Activated CD8-positive, alpha-beta T cell treated with anti-CD3 and anti-CD28 coated beads for 36 hours (primary cell): ENCODE results near the gene HLA-DRA. TPM values are rescaled to one million over a fixed set of nuclear protein-coding genes. Genes with fewer than 3 reads are reported as not detected.

ENCODE experiments used
- ATAC-seq: fragments of 200-7000 bp; cut with Tn5 transposase; one replicate; pipeline ENCODE4 v1.10.0; 2021; ENCODE audit warnings: mild to moderate bottlenecking, moderate library complexity
- CTCF ChIA-PET: fragments of 350-600 bp; sonication (Branson Sonifier 250); formaldehyde crosslinking; loops from one replicate; lab custom pipeline; 2021; ENCODE audit warnings: antibody characterized with exemption; lab: Charles Lee
- POLR2A ChIA-PET: fragments of 350-600 bp; sonication (Branson Sonifier 250); formaldehyde crosslinking; loops from one replicate; lab custom pipeline; 2021; ENCODE audit warnings: antibody characterized with exemption; lab: Charles Lee
- DNase-seq: peaks from one replicate; pipeline ENCODE4 v3.0.0-alpha.2; 2020
- H3K27ac Mint-ChIP-seq: one replicate; pipeline ENCODE4 v1.8.0; 2021; ENCODE audit warnings: mild to moderate bottlenecking, mixed read lengths
- H3K27me3 Mint-ChIP-seq: one replicate; pipeline ENCODE4 v1.8.0; 2021; ENCODE audit warnings: mixed read lengths
- H3K36me3 Mint-ChIP-seq: one replicate; pipeline ENCODE4 v1.8.0; 2021; ENCODE audit warnings: low read depth, mixed read lengths
- H3K4me1 Mint-ChIP-seq: one replicate; pipeline ENCODE4 v1.8.0; 2021; ENCODE audit warnings: low read depth, mixed read lengths
- H3K4me3 Mint-ChIP-seq: one replicate; pipeline ENCODE4 v1.8.0; 2021; ENCODE audit warnings: mild to moderate bottlenecking, moderate library complexity, mixed read lengths
- H3K9me3 Mint-ChIP-seq: one replicate; pipeline ENCODE4 v1.8.0; 2021; ENCODE audit warnings: mixed read lengths
- intact Hi-C: fragments of 100-400 bp; cut with micrococcal nuclease; formaldehyde crosslinking; loops from one replicate; pipeline ENCODE4 v1.10.0; 2022
- total RNA-seq, 2 experiments: library from RNA; stranded (reverse); gene quantifications; one replicate each; pipeline ENCODE4 v1.2.3, GENCODE V29; 2021
- TF ChIP-seq, protein P1 (sequence below): fragments of 200-600 bp; IDR thresholded peaks from one replicate; pipeline ENCODE4 v1.8.0; 2022; ENCODE audit warnings: antibody characterized with exemption, mild to moderate bottlenecking

Gene HLA-DRA
- total RNA-seq, 2 experiments from 2014 or later = 8.6 to 9.2 TPM

- Mint-ChIP-seq H3K27ac (no peak overlapping the region), H3K9me3 (no peaks in the 10 kb centered on the region), H3K4me3 (no peak overlapping the region), H3K27me3 (peaks cover 8% of the 10 kb centered on the region), H3K4me1 (no peaks in the 10 kb centered on the region), H3K36me3 (no peaks in the 10 kb centered on the region)
- ChIA-PET CTCF (interaction anchor here (1.0 to 4.0 kb wide), 3 partner anchors 12 to 590 kb away, joined by 3 to 34 read pairs (median 4); no protein-coding TSS in a partner anchor), POLR2A (interaction anchor here (0.9 kb wide), 1 partner anchor 305 kb away, joined by 3 read pairs; no protein-coding TSS in a partner anchor)
- TF ChIP-seq, protein P1, sequence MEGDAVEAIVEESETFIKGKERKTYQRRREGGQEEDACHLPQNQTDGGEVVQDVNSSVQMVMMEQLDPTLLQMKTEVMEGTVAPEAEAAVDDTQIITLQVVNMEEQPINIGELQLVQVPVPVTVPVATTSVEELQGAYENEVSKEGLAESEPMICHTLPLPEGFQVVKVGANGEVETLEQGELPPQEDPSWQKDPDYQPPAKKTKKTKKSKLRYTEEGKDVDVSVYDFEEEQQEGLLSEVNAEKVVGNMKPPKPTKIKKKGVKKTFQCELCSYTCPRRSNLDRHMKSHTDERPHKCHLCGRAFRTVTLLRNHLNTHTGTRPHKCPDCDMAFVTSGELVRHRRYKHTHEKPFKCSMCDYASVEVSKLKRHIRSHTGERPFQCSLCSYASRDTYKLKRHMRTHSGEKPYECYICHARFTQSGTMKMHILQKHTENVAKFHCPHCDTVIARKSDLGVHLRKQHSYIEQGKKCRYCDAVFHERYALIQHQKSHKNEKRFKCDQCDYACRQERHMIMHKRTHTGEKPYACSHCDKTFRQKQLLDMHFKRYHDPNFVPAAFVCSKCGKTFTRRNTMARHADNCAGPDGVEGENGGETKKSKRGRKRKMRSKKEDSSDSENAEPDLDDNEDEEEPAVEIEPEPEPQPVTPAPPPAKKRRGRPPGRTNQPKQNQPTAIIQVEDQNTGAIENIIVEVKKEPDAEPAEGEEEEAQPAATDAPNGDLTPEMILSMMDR = no peak
- ATAC-seq (no peak), DNase-seq (no peak)
- intact Hi-C loops = no loop called here
Measured at GRCh38 chr6:32426338-32426737, 13.3 kb upstream of the HLA-DRA start.

- H3K36me3 Mint-ChIP-seq = no peaks in the 10 kb centered on the region
- H3K27ac Mint-ChIP-seq = no peak overlapping the region
- ATAC-seq (no peak), DNase-seq (no peak)
- peaks cover 6% of the 10 kb centered on the region for H3K27me3 Mint-ChIP-seq
- intact Hi-C loops = no loop called here
- ChIA-PET POLR2A (no interaction called here), CTCF (interaction anchor here (4.0 kb wide), 1 partner anchor 13 kb away, joined by 34 read pairs; no protein-coding TSS in a partner anchor)
- TF ChIP-seq, protein P1 = no peak
- no peaks in the 10 kb centered on the region for H3K4me1 Mint-ChIP-seq
- no peak overlapping the region for H3K4me3 Mint-ChIP-seq
- H3K9me3 Mint-ChIP-seq = no peaks in the 10 kb centered on the region
Measured at GRCh38 chr6:32427218-32427617, 12.5 kb upstream of the HLA-DRA start.

- H3K9me3 Mint-ChIP-seq = no peaks in the 10 kb centered on the region
- no peak for ATAC-seq
- CTCF ChIA-PET = interaction anchor here (1.1 kb wide), 1 partner anchor 264 kb away, joined by 3 read pairs; no protein-coding TSS in a partner anchor
Measured at GRCh38 chr6:32427934-32428474, 11.7 kb upstream of the HLA-DRA start.

GRCh38 chr6:32430179-32430578 lies 9.5 kb upstream of the HLA-DRA start:
- intact Hi-C loops = loop anchor here (5.0 kb wide), 1 partner anchor 272 kb away; no protein-coding TSS in a partner anchor
- TF ChIP-seq, protein P1 = no peak
- no peak for DNase-seq
- H3K27me3 Mint-ChIP-seq = peaks cover 2% of the 10 kb centered on the region
- ChIA-PET POLR2A (no interaction called here), CTCF (interaction anchor here (1.1 to 4.0 kb wide), 3 partner anchors 14 to 356 kb away, joined by 3 to 19 read pairs (median 5); no protein-coding TSS in a partner anchor)
- H3K27ac Mint-ChIP-seq = no peak overlapping the region
- H3K4me3 Mint-ChIP-seq = no peak overlapping the region
- H3K36me3 Mint-ChIP-seq = no peaks in the 10 kb centered on the region
- no peak for ATAC-seq
- H3K4me1 Mint-ChIP-seq = no peaks in the 10 kb centered on the region
- H3K9me3 Mint-ChIP-seq = no peaks in the 10 kb centered on the region

More at GRCh38 chr6:32427934-32428474, 11.7 kb upstream of the HLA-DRA start:
- no peaks in the 10 kb centered on the region for H3K36me3 Mint-ChIP-seq
- TF ChIP-seq, protein P1 = no peak
- H3K27ac Mint-ChIP-seq = no peak overlapping the region
- no peak for DNase-seq
- POLR2A ChIA-PET = no interaction called here
- peaks cover 6% of the 10 kb centered on the region for H3K27me3 Mint-ChIP-seq
- intact Hi-C loops = no loop called here
- H3K4me3 Mint-ChIP-seq = no peak overlapping the region
- no peaks in the 10 kb centered on the region for H3K4me1 Mint-ChIP-seq

DNA sequence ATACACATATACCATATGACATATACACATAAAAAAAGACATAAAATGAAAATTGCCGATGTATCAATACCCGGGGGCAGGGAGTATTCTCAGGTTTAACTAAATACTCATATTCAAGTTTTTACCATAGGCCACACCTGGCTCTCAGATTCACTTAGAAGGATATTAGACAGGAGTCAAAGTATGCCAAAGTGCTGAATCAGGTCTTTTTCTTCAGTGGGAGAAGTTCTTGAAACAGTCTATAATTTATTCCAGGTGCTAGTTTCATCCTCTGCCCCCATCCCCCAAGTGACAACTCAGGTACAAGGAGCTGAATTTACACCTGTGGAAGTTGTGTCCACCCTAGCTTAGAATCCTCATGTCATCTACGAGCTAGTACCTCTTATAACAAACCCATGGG lies 8.5 kb upstream of the HLA-DRA start:
- no peaks in the 10 kb centered on the region for H3K4me1 Mint-ChIP-seq
- no peaks in the 10 kb centered on the region for H3K36me3 Mint-ChIP-seq
- no peak for DNase-seq
- H3K27me3 Mint-ChIP-seq = peaks cover 2% of the 10 kb centered on the region
- H3K4me3 Mint-ChIP-seq = no peak overlapping the region
- TF ChIP-seq, protein P1 = no peak
- intact Hi-C loops = loop anchor here (5.0 kb wide), 1 partner anchor 271 kb away; no protein-coding TSS in a partner anchor
- ChIA-PET POLR2A (no interaction called here), CTCF (interaction anchor here (0.7 to 4.0 kb wide), 14 partner anchors 8 to 364 kb away, joined by 3 to 31 read pairs (median 3); no protein-coding TSS in a partner anchor)
- H3K9me3 Mint-ChIP-seq = no peaks in the 10 kb centered on the region
- no peak for ATAC-seq
- no peak overlapping the region for H3K27ac Mint-ChIP-seq
